Activated naive CD8-positive, alpha-beta T cell (primary cell): ENCODE measurements around the gene PDX1.
A peak's percentile ranks its signal among the peaks of the same experiment; 100 is the strongest.

ENCODE experiments used
- H3K27ac Mint-ChIP-seq: one replicate; pipeline ENCODE4 v1.8.0; 2021; ENCODE audit warnings: mixed read lengths
- H3K27me3 Mint-ChIP-seq: one replicate; pipeline ENCODE4 v1.8.0; 2021; ENCODE audit warnings: mixed read lengths
- H3K36me3 Mint-ChIP-seq: one replicate; pipeline ENCODE4 v1.8.0; 2021; ENCODE audit warnings: mixed read lengths
- H3K4me1 Mint-ChIP-seq: one replicate; pipeline ENCODE4 v1.8.0; 2021; ENCODE audit warnings: low read depth, mixed read lengths
- H3K4me3 Mint-ChIP-seq: one replicate; pipeline ENCODE4 v1.8.0; 2021; ENCODE audit warnings: mild to moderate bottlenecking, mixed read lengths
- H3K9me3 Mint-ChIP-seq: one replicate; pipeline ENCODE4 v1.8.0; 2021; ENCODE audit warnings: low read depth, mixed read lengths

PDX1 gene

DNA sequence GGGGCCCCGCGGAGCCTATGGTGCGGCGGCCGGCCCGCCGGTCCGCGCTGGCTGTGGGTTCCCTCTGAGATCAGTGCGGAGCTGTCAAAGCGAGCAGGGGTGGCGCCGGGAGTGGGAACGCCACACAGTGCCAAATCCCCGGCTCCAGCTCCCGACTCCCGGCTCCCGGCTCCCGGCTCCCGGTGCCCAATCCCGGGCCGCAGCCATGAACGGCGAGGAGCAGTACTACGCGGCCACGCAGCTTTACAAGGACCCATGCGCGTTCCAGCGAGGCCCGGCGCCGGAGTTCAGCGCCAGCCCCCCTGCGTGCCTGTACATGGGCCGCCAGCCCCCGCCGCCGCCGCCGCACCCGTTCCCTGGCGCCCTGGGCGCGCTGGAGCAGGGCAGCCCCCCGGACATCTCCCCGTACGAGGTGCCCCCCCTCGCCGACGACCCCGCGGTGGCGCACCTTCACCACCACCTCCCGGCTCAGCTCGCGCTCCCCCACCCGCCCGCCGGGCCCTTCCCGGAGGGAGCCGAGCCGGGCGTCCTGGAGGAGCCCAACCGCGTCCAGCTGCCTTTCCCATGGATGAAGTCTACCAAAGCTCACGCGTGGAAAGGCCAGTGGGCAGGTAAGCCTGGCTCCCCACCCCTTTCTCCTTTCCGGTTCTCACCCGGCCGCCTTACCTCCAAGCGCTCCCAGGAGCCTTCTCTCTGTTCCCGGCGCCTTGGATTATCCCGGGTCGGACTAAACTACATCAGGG is at the start of gene PDX1:
Gene PDX1 (plus strand): TSS at position 67 of the 743 bp plus-strand sequence. CDS start 139 bp downstream, at position 206.
- H3K27me3 Mint-ChIP-seq: peaks cover 47% of the 10 kb centered on the region
- H3K9me3 Mint-ChIP-seq: no peaks in the 10 kb centered on the region
- H3K27ac Mint-ChIP-seq: no peak within 1 kb of the TSS
- no peaks in the 10 kb centered on the region for H3K36me3 Mint-ChIP-seq
- H3K4me3 Mint-ChIP-seq: peak within 1 kb of the TSS; percentile 84
- peaks cover 33% of the 10 kb centered on the region for H3K4me1 Mint-ChIP-seq

DNA sequence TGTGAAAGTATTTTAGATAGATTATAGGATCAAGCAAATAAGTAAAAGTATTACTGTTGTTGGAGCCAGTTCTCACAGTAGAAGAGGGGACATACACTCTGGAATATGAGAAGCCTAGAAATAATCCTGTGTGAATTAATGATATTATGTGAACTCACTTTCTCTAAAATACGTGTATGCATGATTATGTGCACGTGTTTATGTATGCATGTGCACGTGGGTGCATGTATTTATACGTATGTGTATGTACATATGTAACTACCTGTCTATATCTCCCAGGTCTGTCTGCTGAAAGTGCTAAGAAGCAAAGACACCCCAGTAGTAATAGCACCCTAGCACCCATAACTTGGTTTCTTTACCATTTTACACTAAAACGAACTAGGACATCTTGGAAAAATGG is 41.5 kb upstream of the PDX1 start:
- H3K4me3 Mint-ChIP-seq: no peak overlapping the region
- H3K27ac Mint-ChIP-seq: no peak overlapping the region
- H3K9me3 Mint-ChIP-seq: no peaks in the 10 kb centered on the region
- peaks cover 39% of the 10 kb centered on the region for H3K27me3 Mint-ChIP-seq
- H3K4me1 Mint-ChIP-seq: no peaks in the 10 kb centered on the region
- peaks cover 2% of the 10 kb centered on the region for H3K36me3 Mint-ChIP-seq

DNA sequence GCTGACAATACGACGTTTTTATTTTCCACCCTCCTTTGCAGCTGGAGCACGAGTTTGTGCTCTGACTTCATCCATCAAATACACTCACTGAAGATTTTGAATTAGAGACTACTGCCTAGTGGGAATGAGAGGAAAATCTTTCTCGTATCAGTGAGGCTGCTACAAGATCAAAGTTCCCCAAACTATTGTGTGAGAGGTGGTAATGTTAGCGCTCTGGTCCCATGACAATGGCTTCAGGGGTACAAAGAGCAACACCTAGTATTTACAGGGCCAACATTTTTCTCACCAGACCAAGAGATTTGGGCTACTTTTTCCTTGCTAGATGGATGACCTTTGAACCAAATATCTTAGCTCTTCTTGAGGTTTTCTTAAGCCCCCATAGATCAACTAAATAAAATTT is 30.3 kb upstream of the PDX1 start:
- Mint-ChIP-seq H3K27ac (no peak overlapping the region), H3K4me1 (no peaks in the 10 kb centered on the region), H3K9me3 (peaks cover 6% of the 10 kb centered on the region), H3K36me3 (no peaks in the 10 kb centered on the region), H3K4me3 (no peak overlapping the region), H3K27me3 (peaks cover 10% of the 10 kb centered on the region)

DNA sequence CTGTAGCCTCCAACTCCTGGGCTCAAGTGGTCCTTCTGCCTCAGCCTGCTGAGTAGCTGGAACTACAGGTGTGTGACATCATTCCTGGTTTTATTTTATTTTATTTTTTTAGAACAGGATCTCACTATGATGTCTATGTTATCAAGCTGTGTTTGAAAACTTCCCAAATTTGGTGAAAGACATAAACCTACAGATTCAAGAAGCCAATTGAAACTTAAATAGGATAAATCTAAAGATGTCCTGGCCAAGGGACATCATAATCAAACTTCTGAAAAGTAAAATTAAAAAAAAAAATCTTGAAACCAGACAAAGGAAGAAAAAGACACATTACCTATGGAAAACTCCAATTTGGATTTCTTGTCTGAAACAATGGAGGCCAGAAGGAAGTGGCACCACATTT is 23.1 kb upstream of the PDX1 start:
- H3K4me1 Mint-ChIP-seq: no peaks in the 10 kb centered on the region
- peaks cover 44% of the 10 kb centered on the region for H3K27me3 Mint-ChIP-seq
- H3K4me3 Mint-ChIP-seq: no peak overlapping the region
- no peaks in the 10 kb centered on the region for H3K36me3 Mint-ChIP-seq
- H3K9me3 Mint-ChIP-seq: peaks cover 8% of the 10 kb centered on the region
- H3K27ac Mint-ChIP-seq: no peak overlapping the region

DNA sequence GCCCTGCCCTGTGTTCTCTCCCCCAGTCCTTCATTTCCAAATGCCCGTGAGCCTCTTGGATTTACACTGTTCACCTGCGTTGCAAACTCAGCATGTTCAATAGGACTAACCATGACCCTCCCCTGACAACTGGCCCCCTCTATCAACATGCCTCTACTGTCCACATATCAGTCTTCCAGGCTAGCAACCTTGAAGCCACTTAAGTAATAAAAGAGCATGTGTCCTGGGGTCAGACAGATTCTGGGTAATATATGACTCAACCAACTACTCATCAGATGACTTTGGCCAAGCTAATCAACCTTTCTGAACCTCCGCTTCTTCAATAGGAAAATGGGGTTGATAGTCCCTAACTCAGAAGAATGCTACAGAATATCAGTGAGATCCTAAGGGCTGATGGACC is 15.1 kb upstream of the PDX1 start:
- Mint-ChIP-seq H3K4me1 (no peaks in the 10 kb centered on the region), H3K4me3 (no peak overlapping the region), H3K9me3 (no peaks in the 10 kb centered on the region), H3K36me3 (no peaks in the 10 kb centered on the region), H3K27ac (no peak overlapping the region), H3K27me3 (peaks cover 59% of the 10 kb centered on the region)

DNA sequence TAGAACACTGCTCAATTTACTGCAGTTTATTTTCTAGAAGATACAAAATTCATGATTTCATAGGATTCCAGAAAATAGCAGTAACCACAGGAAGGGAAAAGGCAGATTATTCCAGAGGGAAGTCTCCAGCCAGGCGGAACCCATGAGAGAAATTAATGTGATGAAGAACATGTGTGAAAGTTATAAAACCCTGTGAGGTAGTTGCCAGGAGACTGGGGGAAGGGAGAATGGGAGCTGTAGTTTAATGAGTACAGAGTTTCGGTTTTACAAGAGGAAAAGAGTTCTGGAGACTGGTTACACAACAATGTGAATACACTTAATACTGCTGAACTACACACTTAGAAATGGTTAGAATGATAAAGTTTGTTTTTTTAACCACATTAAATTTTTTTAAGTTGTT is 14.2 kb upstream of the PDX1 start:
- Mint-ChIP-seq H3K27me3 (peaks cover 55% of the 10 kb centered on the region), H3K9me3 (no peaks in the 10 kb centered on the region), H3K36me3 (no peaks in the 10 kb centered on the region), H3K4me3 (no peak overlapping the region), H3K27ac (no peak overlapping the region), H3K4me1 (no peaks in the 10 kb centered on the region)

DNA sequence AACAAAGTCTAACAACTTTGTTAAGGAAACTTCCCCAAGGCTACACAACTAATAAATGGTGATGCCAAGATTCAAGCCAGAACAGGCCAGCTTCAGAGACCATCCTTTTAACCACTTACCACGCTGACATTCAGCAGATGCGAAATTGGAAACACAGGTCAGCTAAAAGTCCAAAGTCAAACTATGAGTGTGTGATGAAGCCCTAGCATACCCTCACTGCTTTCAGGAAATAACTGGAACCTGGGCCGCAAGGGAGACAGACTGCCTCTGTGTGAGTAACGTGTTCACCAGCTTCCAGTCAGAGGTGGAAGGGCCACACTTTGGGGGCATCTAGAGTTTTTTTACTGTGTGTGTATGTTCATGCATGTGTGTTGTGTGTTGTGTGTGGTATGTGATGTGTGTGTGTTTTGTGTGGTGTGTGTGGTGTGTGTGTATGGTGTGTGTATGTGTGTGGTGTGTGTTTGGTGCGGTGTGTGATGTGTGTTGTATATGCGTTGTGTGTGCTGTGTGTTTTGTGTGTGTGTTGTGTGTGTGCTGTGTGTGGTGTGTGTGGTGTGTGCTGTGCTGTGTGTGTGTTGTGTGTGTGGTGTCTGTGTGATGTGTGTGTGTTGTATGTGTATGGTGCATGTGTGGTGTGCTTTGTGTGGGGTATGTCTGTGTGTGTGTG is 12.5 kb upstream of the PDX1 start:
- Mint-ChIP-seq H3K27ac (no peak overlapping the region), H3K36me3 (no peaks in the 10 kb centered on the region), H3K27me3 (peaks cover 49% of the 10 kb centered on the region), H3K4me3 (no peak overlapping the region), H3K9me3 (no peaks in the 10 kb centered on the region), H3K4me1 (no peaks in the 10 kb centered on the region)

DNA sequence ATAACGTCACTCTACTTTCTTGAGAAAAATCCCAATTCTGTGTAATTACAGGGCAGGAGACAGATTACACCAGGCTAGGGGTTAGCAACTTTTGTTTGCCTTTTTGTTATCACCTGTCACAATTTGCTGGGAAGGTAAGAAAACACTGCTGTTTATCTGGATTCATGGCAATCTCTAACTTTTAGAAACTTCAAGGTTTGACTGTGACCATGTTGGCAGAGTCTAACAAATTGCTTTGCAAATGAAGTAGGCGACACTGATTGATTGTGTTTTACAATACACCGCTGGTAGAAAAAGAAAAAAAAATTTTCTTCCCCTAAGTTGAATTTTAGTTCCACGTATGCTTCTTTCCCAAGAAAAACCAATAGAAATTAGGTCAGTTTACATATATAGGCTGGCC is 10.4 kb upstream of the PDX1 start:
- Mint-ChIP-seq H3K4me1 (no peaks in the 10 kb centered on the region), H3K27me3 (peaks cover 40% of the 10 kb centered on the region), H3K27ac (no peak overlapping the region), H3K4me3 (no peak overlapping the region), H3K9me3 (no peaks in the 10 kb centered on the region), H3K36me3 (no peaks in the 10 kb centered on the region)

DNA sequence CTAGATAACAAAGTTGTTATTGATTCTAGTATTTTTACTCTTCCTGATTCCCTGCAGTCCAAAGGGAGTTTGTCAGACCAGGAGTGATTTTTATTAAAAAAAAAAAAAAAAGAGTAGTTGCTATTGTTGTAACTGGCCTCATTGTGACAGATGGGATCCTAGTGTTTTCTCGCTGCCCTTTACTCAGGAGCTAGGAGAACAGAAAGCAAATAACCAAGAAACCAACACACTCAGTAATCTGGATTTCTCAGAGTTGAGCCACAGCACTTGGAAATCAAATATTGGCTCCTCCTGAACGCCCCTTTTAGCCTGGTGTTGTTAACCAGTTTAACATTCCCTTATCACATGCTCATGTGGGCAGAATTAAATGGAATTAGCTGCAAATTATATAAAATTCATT is 8.3 kb upstream of the PDX1 start:
- Mint-ChIP-seq H3K4me3 (no peak overlapping the region), H3K9me3 (no peaks in the 10 kb centered on the region), H3K4me1 (no peaks in the 10 kb centered on the region), H3K27ac (no peak overlapping the region), H3K27me3 (peaks cover 35% of the 10 kb centered on the region), H3K36me3 (no peaks in the 10 kb centered on the region)

DNA sequence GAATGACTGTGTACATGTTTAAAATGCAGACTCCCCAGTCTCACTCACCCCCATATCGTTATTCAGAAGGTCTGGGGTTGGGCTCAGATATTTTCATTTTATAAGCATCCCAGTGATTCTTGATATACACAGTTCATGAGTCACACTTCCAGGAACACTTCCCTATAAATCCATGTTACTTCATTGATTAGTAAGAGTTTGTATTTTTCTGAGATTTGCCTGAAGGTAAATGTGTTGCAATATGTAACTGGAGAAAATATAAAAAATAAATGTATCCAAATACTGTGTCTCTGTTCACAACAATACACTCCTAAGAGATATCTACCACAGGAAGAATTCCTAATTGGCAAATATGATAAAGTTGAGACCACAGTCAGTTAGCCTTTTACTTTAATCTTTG is 6.6 kb upstream of the PDX1 start:
- Mint-ChIP-seq H3K4me1 (peaks cover 9% of the 10 kb centered on the region), H3K36me3 (no peaks in the 10 kb centered on the region), H3K27ac (no peak overlapping the region), H3K9me3 (no peaks in the 10 kb centered on the region), H3K27me3 (peaks cover 32% of the 10 kb centered on the region), H3K4me3 (no peak overlapping the region)

DNA sequence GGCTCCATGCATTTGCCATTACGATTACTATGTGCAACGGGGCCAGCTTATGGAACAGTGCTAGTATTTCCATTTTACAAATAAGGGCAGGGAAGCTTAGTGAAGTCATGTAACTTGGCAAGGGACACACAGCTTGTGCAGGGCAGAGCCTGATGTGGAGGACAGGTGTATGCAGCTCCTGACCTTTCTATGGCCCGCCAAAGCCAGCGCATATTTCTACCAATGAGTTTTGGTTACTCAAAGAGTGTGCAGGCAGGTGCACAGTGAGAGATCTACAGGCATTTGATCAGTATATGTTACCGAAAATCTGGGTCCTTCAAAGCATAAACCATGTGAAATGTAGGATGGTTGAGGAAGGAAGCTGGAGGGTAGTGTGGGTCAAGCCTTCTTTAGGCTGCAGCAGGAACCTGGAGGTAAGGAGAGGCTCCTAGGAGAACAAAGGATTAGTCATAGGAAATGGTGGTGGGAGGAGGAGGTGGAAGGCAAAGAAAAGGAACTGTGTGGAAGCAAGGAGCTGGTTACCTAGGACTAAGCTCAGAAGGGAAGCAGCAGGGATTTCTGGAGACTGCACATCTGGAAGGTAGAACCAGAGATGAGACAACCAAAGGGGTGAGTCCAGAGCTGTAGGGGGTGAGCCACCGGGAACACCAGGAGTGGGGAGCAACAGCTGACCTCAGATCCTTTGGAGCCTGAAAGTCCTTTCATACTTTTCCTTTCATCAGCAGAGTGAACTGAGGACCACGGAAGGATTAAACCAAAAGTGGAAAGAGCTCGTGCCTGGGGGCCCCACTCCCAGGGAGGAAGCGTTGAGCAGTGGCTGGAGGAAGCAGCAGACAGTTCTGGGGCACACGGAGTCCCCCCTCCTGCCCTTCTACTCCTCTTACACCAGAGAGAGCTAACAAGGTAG is 4.2 kb upstream of the PDX1 start:
- peaks cover 19% of the 10 kb centered on the region for H3K4me1 Mint-ChIP-seq
- peaks cover 32% of the 10 kb centered on the region for H3K27me3 Mint-ChIP-seq
- H3K4me3 Mint-ChIP-seq: no peak overlapping the region
- H3K27ac Mint-ChIP-seq: no peak overlapping the region
- H3K9me3 Mint-ChIP-seq: no peaks in the 10 kb centered on the region
- H3K36me3 Mint-ChIP-seq: no peaks in the 10 kb centered on the region

DNA sequence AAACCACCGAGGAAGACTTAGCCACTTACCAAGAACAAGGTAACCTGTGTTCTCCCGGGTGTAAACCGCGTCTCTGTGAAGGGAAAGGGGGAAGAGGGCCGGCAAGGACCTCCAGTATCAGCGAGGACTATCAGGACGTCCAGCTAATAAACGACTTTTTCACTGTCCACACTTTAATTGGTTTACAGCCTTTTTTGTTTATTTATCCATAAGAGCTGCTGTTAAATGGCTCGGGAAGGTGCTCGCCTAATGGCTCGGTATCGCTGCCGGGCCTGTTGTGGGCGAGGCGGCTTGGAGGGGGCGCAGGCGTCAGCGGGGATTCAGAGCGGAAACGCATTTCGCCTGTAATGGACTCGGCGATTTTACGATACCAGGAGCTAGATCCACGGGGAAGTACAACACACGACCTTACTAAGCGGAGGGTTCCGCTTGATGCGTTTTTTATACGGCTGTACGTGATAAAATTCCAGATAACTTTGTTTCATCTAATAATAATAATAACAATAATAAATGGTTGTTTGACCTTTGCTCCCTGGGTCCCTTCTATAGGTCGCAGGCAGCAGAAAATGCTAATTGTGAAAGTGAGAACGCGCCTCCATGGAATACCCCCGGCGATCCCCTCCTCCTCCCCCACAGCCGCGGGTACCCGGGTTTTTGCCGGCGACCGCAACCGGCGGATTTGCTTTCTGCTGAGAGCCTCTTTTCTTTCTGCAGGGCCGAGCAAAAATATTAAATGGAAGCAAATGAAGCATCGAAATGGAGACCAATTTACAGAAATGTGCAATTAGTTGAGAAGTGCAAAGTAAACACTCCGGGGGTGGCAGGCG is 2.5 kb upstream of the PDX1 start:
- peak overlapping the region; percentile 78 for H3K4me3 Mint-ChIP-seq
- H3K9me3 Mint-ChIP-seq: no peaks in the 10 kb centered on the region
- H3K36me3 Mint-ChIP-seq: no peaks in the 10 kb centered on the region
- H3K27ac Mint-ChIP-seq: no peak overlapping the region
- peaks cover 37% of the 10 kb centered on the region for H3K27me3 Mint-ChIP-seq
- peaks cover 24% of the 10 kb centered on the region for H3K4me1 Mint-ChIP-seq

DNA sequence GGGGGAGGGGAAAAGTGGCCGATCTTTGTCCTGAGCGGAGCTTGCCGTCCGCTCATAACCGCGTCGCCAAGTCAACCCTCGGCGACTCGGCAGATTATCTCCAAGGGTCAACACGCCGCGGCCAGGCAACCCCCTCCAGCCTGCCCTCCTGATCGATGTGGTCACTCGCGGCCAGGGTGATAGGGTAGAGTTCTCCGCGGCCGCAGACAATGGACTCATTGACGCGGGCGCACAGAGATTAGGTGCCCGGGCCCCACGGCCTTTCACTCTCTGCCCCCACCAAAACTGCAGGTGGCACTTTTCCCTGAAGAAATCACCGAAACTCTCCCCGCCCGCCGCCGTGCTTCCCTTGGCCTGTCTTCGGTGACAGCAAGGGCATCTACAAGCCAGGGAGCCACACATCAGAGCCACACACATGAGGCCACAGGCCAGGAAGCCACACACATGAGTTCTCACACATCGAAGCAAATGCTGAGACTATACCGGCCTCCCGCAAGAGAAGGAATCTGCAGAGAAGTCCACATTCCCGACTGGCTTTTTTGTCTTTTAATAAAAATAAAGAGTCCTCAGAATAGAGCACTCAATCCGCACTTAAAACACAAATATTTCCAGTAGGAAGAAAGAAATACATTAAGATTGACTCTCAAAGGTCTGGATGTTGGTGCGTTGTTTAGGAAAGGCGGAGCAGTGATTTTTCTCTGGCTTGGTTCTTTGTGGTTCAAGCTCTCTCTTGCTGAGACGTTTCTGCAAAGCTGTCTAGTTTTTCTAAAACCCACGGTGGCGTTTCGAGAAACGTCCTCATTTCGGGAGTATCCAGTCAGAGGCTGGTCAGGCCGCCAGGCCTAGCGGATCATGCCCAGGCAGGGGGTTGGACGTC is 1.5 kb upstream of the PDX1 start:
- Mint-ChIP-seq H3K9me3 (no peaks in the 10 kb centered on the region), H3K27ac (no peak overlapping the region), H3K36me3 (no peaks in the 10 kb centered on the region), H3K27me3 (peaks cover 44% of the 10 kb centered on the region), H3K4me1 (peaks cover 25% of the 10 kb centered on the region), H3K4me3 (peak overlapping the region; percentile 63)
